Fibroblast of lung (primary cell): ENCODE results near the gene CHKA. TPM values are rescaled to one million over a fixed set of nuclear protein-coding genes. Genes with fewer than 3 reads are reported as not detected.

Source experiments
- DNase-seq, 2 donors: peaks; one replicate each; pipeline versions ENCODE4 v3.0.0 to v3.0.0-alpha.2; 2010; ENCODE audit warnings: low read depth in 2 of 2
- H2AFZ ChIP-seq: 2 replicates; pipeline ENCODE4 v1.5.1; 2012; ENCODE audit warnings: low read length, control low read depth, inconsistent platforms
- H3K27ac ChIP-seq: 2 replicates; pipeline ENCODE4 v1.5.1; 2011; ENCODE audit warnings: low read length, control low read depth; ENCODE audit not compliant: insufficient read depth
- H3K27me3 ChIP-seq: 2 replicates; pipeline ENCODE4 v1.5.1; 2011; ENCODE audit warnings: mild to moderate bottlenecking, low read length; ENCODE audit not compliant: control insufficient read depth, insufficient read depth
- H3K36me3 ChIP-seq: 2 replicates; pipeline ENCODE4 v1.5.1; 2011; ENCODE audit warnings: low read length; ENCODE audit not compliant: control insufficient read depth, insufficient read depth
- H3K4me1 ChIP-seq: 2 replicates; pipeline ENCODE4 v1.5.1; 2011; ENCODE audit warnings: low read length; ENCODE audit not compliant: control insufficient read depth, insufficient read depth; ENCODE audit errors: extremely low read depth
- H3K4me2 ChIP-seq: 2 replicates; pipeline ENCODE4 v1.5.1; 2011; ENCODE audit warnings: low read length, control low read depth; ENCODE audit not compliant: insufficient read depth; ENCODE audit errors: extremely low read depth
- H3K4me3 ChIP-seq, 4 experiments: fragments of 200-600 bp in 1 of 4; sonication (generic) in 1 of 4; replicated peaks in 1 of 4; 2 replicates each; pipeline ENCODE4 v1.5.1; 2011 to 2016; ENCODE audit warnings: low read length in 4 of 4, low read depth in 3 of 4, mild to moderate bottlenecking in 3 of 4, control low read depth in 2 of 4, inconsistent platforms in 1 of 4, mixed read lengths in 1 of 4; ENCODE audit not compliant: insufficient read depth in 1 of 4; ENCODE audit errors: control extremely low read depth in 1 of 4
- H3K79me2 ChIP-seq: 2 replicates; pipeline ENCODE4 v1.5.1; 2012; ENCODE audit warnings: mild to moderate bottlenecking, low read length, inconsistent platforms; ENCODE audit not compliant: control insufficient read depth, insufficient read depth
- H3K9ac ChIP-seq: 2 replicates; pipeline ENCODE4 v1.5.1; 2011; ENCODE audit warnings: mild to moderate bottlenecking, low read length, control low read depth; ENCODE audit not compliant: insufficient read depth
- H3K9me3 ChIP-seq: 2 replicates; pipeline ENCODE4 v1.5.1; 2012; ENCODE audit warnings: low read depth, low read length; ENCODE audit not compliant: control insufficient read depth, insufficient read depth
- H4K20me1 ChIP-seq: 2 replicates; pipeline ENCODE4 v1.5.1; 2011; ENCODE audit warnings: low read length; ENCODE audit not compliant: control insufficient read depth, insufficient read depth; ENCODE audit errors: extremely low read depth
- EZH2 ChIP-seq: IDR thresholded peaks from 2 replicates; pipeline ENCODE4 v1.5.1; 2012; ENCODE audit warnings: low read length, control low read depth, mild to moderate bottlenecking; ENCODE audit errors: missing control alignments
- polyA plus RNA-seq, 2 donors: library from polyadenylated mRNA; depleted of rRNA in 1 of 2; stranded (reverse) in 1 of 2; unstranded in 1 of 2; fragments of >200 nt; gene quantifications; 2 replicates each; pipeline ENCODE4 v1.2.1, GENCODE V29; 2011 to 2012; ENCODE audit warnings: missing spikeins in 1 of 2
- total RNA-seq: library from RNA; depleted of rRNA; stranded (reverse); fragments of >200 nt; gene quantifications from 2 replicates; pipeline ENCODE4 v1.2.1, GENCODE V29; 2014
- TF ChIP-seq, protein P1 (sequence below), 2 donors: IDR thresholded peaks in 1 of 2; conservative IDR thresholded peaks in 1 of 2; 1 replicate in 1 of 2; 2 replicates in 1 of 2; pipeline ENCODE4 v1.5.1; 2011 to 2012; ENCODE audit warnings: low read length in 2 of 2, control low read depth in 1 of 2, inconsistent platforms in 1 of 2, low read depth in 1 of 2, mild to moderate bottlenecking in 1 of 2

The CHKA gene
- total and polyA plus RNA-seq, 2 donors (not counting 1 experiment from before 2014, with no cell fraction given), result 7.2 to 8.4 TPM

DNA sequence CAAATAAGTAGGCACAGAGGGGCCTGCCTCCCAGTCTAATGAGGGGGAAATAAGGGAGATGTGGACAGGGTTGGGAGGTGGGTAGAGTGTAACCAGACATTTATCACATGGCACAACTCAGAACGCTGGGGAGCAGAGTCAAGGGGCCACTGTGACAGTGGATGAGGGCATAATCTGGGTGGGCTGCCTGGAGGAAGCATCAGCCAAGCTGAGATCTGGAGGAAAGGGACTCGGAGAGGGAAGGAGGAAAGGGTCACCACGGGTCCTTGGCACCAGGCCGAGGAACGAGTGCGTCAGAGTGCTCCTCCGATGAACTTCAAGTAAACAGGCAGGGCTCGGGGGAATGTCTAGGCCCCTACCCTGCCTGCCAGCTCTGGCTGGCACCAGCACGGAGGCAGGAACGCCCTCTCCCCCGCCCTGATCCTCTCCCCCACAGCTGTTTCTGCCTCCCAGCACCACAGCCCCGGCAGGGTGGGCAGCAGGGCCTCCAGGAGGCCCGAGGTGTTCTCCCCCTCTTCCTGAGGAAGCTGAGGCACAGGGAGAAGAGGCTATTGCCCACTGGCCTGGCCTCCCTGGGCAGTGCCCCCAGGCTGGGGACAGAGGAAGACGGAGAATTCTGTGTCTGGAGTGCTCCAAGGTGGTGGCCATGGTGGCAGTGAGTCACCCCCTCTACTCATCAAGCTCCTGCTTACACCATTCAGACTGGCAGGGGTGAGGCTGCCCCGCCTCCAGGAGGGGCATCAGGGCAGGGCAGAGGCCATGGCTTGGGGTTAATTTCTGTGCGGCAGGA, 106.8 kb downstream of the CHKA start:
- Histone ChIP-seq H3K27me3 (no peaks in the 10 kb centered on the region), H4K20me1 (no peaks in the 10 kb centered on the region), H2AFZ (no peak overlapping the region), H3K36me3 (peaks cover 6% of the 10 kb centered on the region), H3K4me1 (peaks cover 40% of the 10 kb centered on the region), H3K79me2 (peaks cover 21% of the 10 kb centered on the region), H3K4me2 (no peak overlapping the region), H3K9ac (peak overlapping the region; percentile 41), H3K27ac (peak overlapping the region; percentile 97), H3K9me3 (no peaks in the 10 kb centered on the region), H3K4me3 (peak overlapping the region in 1 of 4 experiments; percentile 14)
- DNase-seq, result peak; percentile 79 to 94
- TF ChIP-seq, protein P1, sequence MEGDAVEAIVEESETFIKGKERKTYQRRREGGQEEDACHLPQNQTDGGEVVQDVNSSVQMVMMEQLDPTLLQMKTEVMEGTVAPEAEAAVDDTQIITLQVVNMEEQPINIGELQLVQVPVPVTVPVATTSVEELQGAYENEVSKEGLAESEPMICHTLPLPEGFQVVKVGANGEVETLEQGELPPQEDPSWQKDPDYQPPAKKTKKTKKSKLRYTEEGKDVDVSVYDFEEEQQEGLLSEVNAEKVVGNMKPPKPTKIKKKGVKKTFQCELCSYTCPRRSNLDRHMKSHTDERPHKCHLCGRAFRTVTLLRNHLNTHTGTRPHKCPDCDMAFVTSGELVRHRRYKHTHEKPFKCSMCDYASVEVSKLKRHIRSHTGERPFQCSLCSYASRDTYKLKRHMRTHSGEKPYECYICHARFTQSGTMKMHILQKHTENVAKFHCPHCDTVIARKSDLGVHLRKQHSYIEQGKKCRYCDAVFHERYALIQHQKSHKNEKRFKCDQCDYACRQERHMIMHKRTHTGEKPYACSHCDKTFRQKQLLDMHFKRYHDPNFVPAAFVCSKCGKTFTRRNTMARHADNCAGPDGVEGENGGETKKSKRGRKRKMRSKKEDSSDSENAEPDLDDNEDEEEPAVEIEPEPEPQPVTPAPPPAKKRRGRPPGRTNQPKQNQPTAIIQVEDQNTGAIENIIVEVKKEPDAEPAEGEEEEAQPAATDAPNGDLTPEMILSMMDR (conservative IDR thresholded peaks at IDR 0.05 in 1 of 2, IDR thresholded peaks at IDR 0.05 in 1 of 2; ENCODE audit: low read depth in 1 of 2, low read length in 2 of 2), result no peak
- no peak for TF ChIP-seq EZH2

DNA sequence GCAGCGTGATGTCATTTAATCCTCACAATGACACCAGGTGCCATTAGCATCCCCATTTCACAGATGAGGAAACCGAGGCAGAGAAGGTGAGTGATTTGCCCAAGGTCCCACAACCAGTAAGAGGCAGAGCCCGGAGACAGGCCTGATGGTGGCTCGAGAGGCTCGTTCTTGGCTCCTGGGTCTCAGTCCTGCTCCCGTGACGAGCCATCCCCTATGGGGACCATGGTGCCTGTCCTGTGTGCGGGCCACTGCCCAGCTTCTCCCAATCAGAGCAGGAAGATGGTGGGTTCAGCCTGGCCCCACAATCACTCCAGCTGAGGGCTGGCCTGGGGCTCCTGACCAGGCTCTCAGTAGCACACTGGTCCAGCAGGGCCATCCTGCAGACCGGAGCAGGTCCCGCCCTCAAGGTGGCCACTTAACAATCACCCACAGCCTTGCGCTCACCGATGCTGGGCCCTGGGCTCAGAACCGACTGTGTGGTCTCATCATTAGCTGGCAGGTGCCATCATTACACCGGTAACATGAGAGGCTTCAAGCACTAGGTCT, 107.5 kb downstream of the CHKA start:
- Histone ChIP-seq H3K27me3 (no peaks in the 10 kb centered on the region), H3K4me3 (peak overlapping the region in 1 of 4 experiments; percentile 20), H2AFZ (no peak overlapping the region), H3K79me2 (peaks cover 21% of the 10 kb centered on the region), H3K4me1 (peaks cover 40% of the 10 kb centered on the region), H3K9me3 (no peaks in the 10 kb centered on the region), H3K4me2 (peak overlapping the region; percentile 60), H3K27ac (peak overlapping the region; percentile 97), H4K20me1 (no peaks in the 10 kb centered on the region), H3K9ac (peak overlapping the region; percentile 41), H3K36me3 (peaks cover 6% of the 10 kb centered on the region)
- TF ChIP-seq, protein P1 (conservative IDR thresholded peaks at IDR 0.05 in 1 of 2, IDR thresholded peaks at IDR 0.05 in 1 of 2; ENCODE audit: low read depth in 1 of 2, low read length in 2 of 2), result no peak
- no peak for TF ChIP-seq EZH2
- no peak for DNase-seq

DNA sequence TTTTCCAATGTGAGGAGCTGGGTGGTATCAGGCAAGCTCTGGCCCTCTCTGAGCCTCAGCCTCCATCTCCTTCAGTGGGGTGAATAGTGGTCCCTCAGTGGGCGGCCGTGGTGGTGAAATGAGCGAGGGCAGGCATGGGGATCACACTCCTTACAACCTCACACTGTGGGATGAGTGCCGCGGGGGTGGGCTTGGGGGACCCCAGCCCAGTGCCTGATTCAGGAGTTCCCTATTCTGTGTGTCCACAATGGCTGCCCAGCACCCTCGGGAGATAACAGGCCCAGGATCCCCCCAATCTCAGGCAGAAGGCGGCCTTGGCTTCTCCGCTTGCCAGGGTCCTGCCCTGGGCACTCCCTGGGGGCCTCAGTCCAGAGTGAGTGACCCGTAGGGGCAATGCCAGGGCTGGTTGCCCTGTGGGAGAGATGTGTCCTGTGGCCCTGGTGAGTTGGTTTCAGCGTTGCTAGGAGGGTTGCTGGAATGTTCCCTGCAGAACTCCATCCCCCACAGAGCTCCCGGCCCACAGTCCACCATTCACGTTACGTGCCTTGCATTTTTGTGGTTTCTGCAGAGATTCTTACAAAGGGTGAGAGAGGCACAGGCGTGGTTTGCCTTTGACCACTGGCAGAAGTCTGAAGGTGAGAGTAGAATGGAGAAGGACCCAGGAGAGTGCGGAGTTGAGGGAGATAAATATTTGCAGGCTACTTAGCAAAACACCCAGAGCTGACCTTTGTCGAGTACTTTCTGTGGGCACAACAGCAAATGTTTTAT, 108.2 kb downstream of the CHKA start:
- Histone ChIP-seq H3K4me3 (peak overlapping the region in 1 of 4 experiments; percentile 20), H3K9ac (peak overlapping the region; percentile 57), H3K4me1 (peaks cover 40% of the 10 kb centered on the region)

More for the DNA sequence above, 108.2 kb downstream of the CHKA start:
- H4K20me1 ChIP-seq, result no peaks in the 10 kb centered on the region
- H2AFZ ChIP-seq, result no peak overlapping the region
- no peaks in the 10 kb centered on the region for H3K9me3 ChIP-seq
- H3K4me2 ChIP-seq, result peak overlapping the region; percentile 60
- H3K36me3 ChIP-seq, result peaks cover 6% of the 10 kb centered on the region
- H3K27ac ChIP-seq, result peak overlapping the region; percentile 97
- H3K79me2 ChIP-seq, result peaks cover 21% of the 10 kb centered on the region
- peak; percentile 93 to 98 for DNase-seq
- H3K27me3 ChIP-seq, result no peaks in the 10 kb centered on the region
- no peak for TF ChIP-seq EZH2
- TF ChIP-seq, protein P1 (conservative IDR thresholded peaks at IDR 0.05 in 1 of 2, IDR thresholded peaks at IDR 0.05 in 1 of 2; ENCODE audit: low read depth in 1 of 2, low read length in 2 of 2), result no peak
